HEK293 (cell line): ENCODE results near the gene MYORG.

Experiments
- FEZF1 ChIP-seq: fragments of 450-650 bp; formaldehyde crosslinking; IDR thresholded peaks from 2 replicates; pipeline ENCODE4 v1.5.1; 2016; ENCODE audit warnings: missing biosample characterization, missing genetic modification characterization
- ZFP37 ChIP-seq: fragments of 450-650 bp; formaldehyde crosslinking; IDR thresholded peaks from 2 replicates; pipeline ENCODE4 v1.5.1; 2016; ENCODE audit warnings: missing biosample characterization, missing genetic modification characterization
- ZNF302 ChIP-seq: fragments of 450-650 bp; formaldehyde crosslinking; IDR thresholded peaks from 2 replicates; pipeline ENCODE4 v1.5.1; 2016; ENCODE audit warnings: missing biosample characterization, missing genetic modification characterization, low read depth
- ZNF768 ChIP-seq: fragments of 450-650 bp; formaldehyde crosslinking; IDR thresholded peaks from 2 replicates; pipeline ENCODE4 v1.5.1; 2018; ENCODE audit warnings: missing biosample characterization, mild to moderate bottlenecking, missing genetic modification characterization
- ZNF776 ChIP-seq: fragments of 450-650 bp; formaldehyde crosslinking; IDR thresholded peaks from 2 replicates; pipeline ENCODE4 v1.5.0; 2017; ENCODE audit warnings: missing biosample characterization, missing genetic modification characterization, borderline replicate concordance
- ZSCAN23 ChIP-seq: fragments of 450-650 bp; formaldehyde crosslinking; IDR thresholded peaks from 2 replicates; pipeline ENCODE4 v1.5.1; 2016; ENCODE audit warnings: missing biosample characterization, missing genetic modification characterization
- TF ChIP-seq, protein P1 (sequence below): fragments of 450-650 bp; formaldehyde crosslinking; IDR thresholded peaks from 2 replicates; pipeline ENCODE4 v1.5.1; 2016; ENCODE audit warnings: missing biosample characterization, missing genetic modification characterization
- TF ChIP-seq, protein P2 (sequence below): fragments of 450-650 bp; formaldehyde crosslinking; IDR thresholded peaks from 2 replicates; pipeline ENCODE4 v1.5.1; 2016; ENCODE audit warnings: missing biosample characterization, missing genetic modification characterization
- TF ChIP-seq, protein P3 (sequence below): fragments of 450-650 bp; formaldehyde crosslinking; IDR thresholded peaks from 2 replicates; pipeline ENCODE4 v1.5.1; 2016; ENCODE audit warnings: missing biosample characterization, missing genetic modification characterization
- TF ChIP-seq, protein P4 (sequence below): fragments of 450-650 bp; formaldehyde crosslinking; IDR thresholded peaks from 2 replicates; pipeline ENCODE4 v1.5.1; 2016; ENCODE audit warnings: missing biosample characterization, missing genetic modification characterization

DNA sequence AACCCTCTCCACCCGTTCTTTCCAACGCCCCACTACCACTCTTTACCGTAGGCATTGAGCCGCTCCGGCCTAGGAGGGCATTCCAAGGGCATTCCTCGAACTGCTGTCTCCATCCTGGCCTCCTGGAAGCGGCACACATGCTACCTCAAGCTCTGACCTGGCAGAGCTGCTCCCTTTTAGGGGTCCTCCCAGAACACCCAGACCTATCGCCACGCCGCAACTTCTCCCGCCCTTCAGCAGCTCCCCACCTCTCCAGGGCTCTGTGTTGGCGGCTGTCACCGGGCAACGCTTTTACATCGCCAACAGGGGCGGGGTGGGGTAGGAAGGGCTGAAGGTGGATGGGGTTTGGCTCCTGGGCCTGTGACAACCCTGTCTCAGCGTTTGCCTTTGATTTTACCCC lies 4.6 kb upstream of the MYORG start:
- TF ChIP-seq FEZF1 (no peak), ZNF768 (tag by site-specific recombination) (no peak), ZNF302 (tag by site-specific recombination) (no peak), ZNF776 (tag by site-specific recombination) (no peak), ZFP37 (tag by site-specific recombination) (no peak), ZSCAN23 (no peak)
- TF ChIP-seq, protein P1, sequence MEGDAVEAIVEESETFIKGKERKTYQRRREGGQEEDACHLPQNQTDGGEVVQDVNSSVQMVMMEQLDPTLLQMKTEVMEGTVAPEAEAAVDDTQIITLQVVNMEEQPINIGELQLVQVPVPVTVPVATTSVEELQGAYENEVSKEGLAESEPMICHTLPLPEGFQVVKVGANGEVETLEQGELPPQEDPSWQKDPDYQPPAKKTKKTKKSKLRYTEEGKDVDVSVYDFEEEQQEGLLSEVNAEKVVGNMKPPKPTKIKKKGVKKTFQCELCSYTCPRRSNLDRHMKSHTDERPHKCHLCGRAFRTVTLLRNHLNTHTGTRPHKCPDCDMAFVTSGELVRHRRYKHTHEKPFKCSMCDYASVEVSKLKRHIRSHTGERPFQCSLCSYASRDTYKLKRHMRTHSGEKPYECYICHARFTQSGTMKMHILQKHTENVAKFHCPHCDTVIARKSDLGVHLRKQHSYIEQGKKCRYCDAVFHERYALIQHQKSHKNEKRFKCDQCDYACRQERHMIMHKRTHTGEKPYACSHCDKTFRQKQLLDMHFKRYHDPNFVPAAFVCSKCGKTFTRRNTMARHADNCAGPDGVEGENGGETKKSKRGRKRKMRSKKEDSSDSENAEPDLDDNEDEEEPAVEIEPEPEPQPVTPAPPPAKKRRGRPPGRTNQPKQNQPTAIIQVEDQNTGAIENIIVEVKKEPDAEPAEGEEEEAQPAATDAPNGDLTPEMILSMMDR = no peak
- TF ChIP-seq, protein P2, sequence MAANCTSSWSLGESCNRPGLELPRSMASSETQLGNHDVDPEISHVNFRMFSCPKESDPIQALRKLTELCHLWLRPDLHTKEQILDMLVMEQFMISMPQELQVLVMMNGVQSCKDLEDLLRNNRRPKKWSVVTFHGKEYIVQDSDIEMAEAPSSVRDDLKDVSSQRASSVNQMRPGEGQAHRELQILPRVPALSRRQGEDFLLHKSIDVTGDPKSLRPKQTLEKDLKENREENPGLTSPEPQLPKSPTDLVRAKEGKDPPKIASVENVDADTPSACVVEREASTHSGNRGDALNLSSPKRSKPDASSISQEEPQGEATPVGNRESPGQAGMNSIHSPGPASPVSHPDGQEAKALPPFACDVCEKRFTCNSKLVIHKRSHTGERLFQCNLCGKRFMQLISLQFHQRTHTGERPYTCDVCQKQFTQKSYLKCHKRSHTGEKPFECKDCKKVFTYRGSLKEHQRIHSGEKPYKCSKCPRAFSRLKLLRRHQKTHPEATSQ (tag by site-specific recombination) = no peak
- TF ChIP-seq, protein P3, sequence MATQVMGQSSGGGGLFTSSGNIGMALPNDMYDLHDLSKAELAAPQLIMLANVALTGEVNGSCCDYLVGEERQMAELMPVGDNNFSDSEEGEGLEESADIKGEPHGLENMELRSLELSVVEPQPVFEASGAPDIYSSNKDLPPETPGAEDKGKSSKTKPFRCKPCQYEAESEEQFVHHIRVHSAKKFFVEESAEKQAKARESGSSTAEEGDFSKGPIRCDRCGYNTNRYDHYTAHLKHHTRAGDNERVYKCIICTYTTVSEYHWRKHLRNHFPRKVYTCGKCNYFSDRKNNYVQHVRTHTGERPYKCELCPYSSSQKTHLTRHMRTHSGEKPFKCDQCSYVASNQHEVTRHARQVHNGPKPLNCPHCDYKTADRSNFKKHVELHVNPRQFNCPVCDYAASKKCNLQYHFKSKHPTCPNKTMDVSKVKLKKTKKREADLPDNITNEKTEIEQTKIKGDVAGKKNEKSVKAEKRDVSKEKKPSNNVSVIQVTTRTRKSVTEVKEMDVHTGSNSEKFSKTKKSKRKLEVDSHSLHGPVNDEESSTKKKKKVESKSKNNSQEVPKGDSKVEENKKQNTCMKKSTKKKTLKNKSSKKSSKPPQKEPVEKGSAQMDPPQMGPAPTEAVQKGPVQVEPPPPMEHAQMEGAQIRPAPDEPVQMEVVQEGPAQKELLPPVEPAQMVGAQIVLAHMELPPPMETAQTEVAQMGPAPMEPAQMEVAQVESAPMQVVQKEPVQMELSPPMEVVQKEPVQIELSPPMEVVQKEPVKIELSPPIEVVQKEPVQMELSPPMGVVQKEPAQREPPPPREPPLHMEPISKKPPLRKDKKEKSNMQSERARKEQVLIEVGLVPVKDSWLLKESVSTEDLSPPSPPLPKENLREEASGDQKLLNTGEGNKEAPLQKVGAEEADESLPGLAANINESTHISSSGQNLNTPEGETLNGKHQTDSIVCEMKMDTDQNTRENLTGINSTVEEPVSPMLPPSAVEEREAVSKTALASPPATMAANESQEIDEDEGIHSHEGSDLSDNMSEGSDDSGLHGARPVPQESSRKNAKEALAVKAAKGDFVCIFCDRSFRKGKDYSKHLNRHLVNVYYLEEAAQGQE (tag by site-specific recombination) = no peak
- TF ChIP-seq, protein P4, sequence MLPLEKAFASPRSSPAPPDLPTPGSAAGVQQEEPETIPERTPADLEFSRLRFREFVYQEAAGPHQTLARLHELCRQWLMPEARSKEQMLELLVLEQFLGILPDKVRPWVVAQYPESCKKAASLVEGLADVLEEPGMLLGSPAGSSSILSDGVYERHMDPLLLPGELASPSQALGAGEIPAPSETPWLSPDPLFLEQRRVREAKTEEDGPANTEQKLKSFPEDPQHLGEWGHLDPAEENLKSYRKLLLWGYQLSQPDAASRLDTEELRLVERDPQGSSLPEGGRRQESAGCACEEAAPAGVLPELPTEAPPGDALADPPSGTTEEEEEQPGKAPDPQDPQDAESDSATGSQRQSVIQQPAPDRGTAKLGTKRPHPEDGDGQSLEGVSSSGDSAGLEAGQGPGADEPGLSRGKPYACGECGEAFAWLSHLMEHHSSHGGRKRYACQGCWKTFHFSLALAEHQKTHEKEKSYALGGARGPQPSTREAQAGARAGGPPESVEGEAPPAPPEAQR (tag by site-specific recombination) = no peak
